ENCODE data around the gene MAP1B.

The MAP1B gene

GRCh38 chr5:72108202-72109061, 1.2 kb downstream of the MAP1B start:
- ATAC-seq (replicated peaks; ENCODE audit: extremely low read depth, poor library complexity, severe bottlenecking), result no peak
- DNase-seq (ENCODE audit: low spot score in 2 of 2), result no peak
- Mint-ChIP-seq H3K36me3 (ENCODE audit: insufficient read depth) (peaks cover 2% of the 10 kb centered on the region), H3K27ac (ENCODE audit: low read depth) (no peak overlapping the region), H3K4me1 (peaks cover 10% of the 10 kb centered on the region), H3K9me3 (no peaks in the 10 kb centered on the region), H3K27me3 (peaks cover 65% of the 10 kb centered on the region), H3K4me3 (peak overlapping the region; percentile 62)

GRCh38 chr5:72109062-72109411, 1.8 kb downstream of the MAP1B start:
- peaks cover 10% of the 10 kb centered on the region for H3K4me1 Mint-ChIP-seq
- ATAC-seq (replicated peaks; ENCODE audit: extremely low read depth, poor library complexity, severe bottlenecking), result no peak
- H3K36me3 Mint-ChIP-seq (ENCODE audit: insufficient read depth), result peaks cover 2% of the 10 kb centered on the region
- DNase-seq (ENCODE audit: low spot score in 2 of 2), result no peak
- no peak overlapping the region for H3K27ac Mint-ChIP-seq (ENCODE audit: low read depth)
- peaks cover 70% of the 10 kb centered on the region for H3K27me3 Mint-ChIP-seq
- H3K4me3 Mint-ChIP-seq, result peak overlapping the region; percentile 62
- no peaks in the 10 kb centered on the region for H3K9me3 Mint-ChIP-seq

GRCh38 chr5:72109625-72110024, 2.4 kb downstream of the MAP1B start:
- H3K27ac Mint-ChIP-seq (ENCODE audit: low read depth), result no peak overlapping the region
- H3K4me3 Mint-ChIP-seq, result no peak overlapping the region
- no peaks in the 10 kb centered on the region for H3K9me3 Mint-ChIP-seq
- ATAC-seq (replicated peaks; ENCODE audit: extremely low read depth, poor library complexity, severe bottlenecking) (no peak), DNase-seq (ENCODE audit: low spot score in 2 of 2) (no peak)
- peaks cover 10% of the 10 kb centered on the region for H3K4me1 Mint-ChIP-seq
- peaks cover 76% of the 10 kb centered on the region for H3K27me3 Mint-ChIP-seq
- H3K36me3 Mint-ChIP-seq (ENCODE audit: insufficient read depth), result peaks cover 2% of the 10 kb centered on the region

- ATAC-seq (replicated peaks; ENCODE audit: extremely low read depth, poor library complexity, severe bottlenecking) (no peak), DNase-seq (ENCODE audit: low spot score in 2 of 2) (no peak)
- Mint-ChIP-seq H3K36me3 (ENCODE audit: insufficient read depth) (peaks cover 2% of the 10 kb centered on the region), H3K9me3 (no peaks in the 10 kb centered on the region), H3K27ac (ENCODE audit: low read depth) (no peak overlapping the region), H3K4me1 (peaks cover 10% of the 10 kb centered on the region), H3K27me3 (peaks cover 78% of the 10 kb centered on the region), H3K4me3 (no peak overlapping the region)
Measured at GRCh38 chr5:72110394-72111013, 3.2 kb downstream of the MAP1B start.

- Mint-ChIP-seq H3K9me3 (no peaks in the 10 kb centered on the region), H3K27ac (ENCODE audit: low read depth) (no peak overlapping the region), H3K4me1 (peaks cover 5% of the 10 kb centered on the region), H3K4me3 (no peak overlapping the region), H3K36me3 (ENCODE audit: insufficient read depth) (peaks cover 4% of the 10 kb centered on the region), H3K27me3 (peaks cover 80% of the 10 kb centered on the region)
- no peak for ATAC-seq (replicated peaks; ENCODE audit: extremely low read depth, poor library complexity, severe bottlenecking)
- DNase-seq (ENCODE audit: low spot score in 2 of 2), result no peak
Measured at GRCh38 chr5:72112389-72112788, 5.1 kb downstream of the MAP1B start.

- ATAC-seq (replicated peaks; ENCODE audit: extremely low read depth, poor library complexity, severe bottlenecking), result no peak
- no peak overlapping the region for H3K27ac Mint-ChIP-seq (ENCODE audit: low read depth)
Measured at GRCh38 chr5:72114629-72115028, 7.4 kb downstream of the MAP1B start.

GRCh38 chr5:72115296-72115695, 8.0 kb downstream of the MAP1B start:
- ATAC-seq (replicated peaks; ENCODE audit: extremely low read depth, poor library complexity, severe bottlenecking), result no peak
- Mint-ChIP-seq H3K4me1 (no peaks in the 10 kb centered on the region), H3K27ac (ENCODE audit: low read depth) (no peak overlapping the region)

More at GRCh38 chr5:72114629-72115028, 7.4 kb downstream of the MAP1B start:
- peaks cover 2% of the 10 kb centered on the region for H3K36me3 Mint-ChIP-seq (ENCODE audit: insufficient read depth)
- no peak overlapping the region for H3K4me3 Mint-ChIP-seq
- no peaks in the 10 kb centered on the region for H3K9me3 Mint-ChIP-seq
- peaks cover 78% of the 10 kb centered on the region for H3K27me3 Mint-ChIP-seq
- DNase-seq (ENCODE audit: low spot score in 2 of 2), result no peak
- H3K4me1 Mint-ChIP-seq, result no peaks in the 10 kb centered on the region

GRCh38 chr5:72117307-72117706, 10.0 kb downstream of the MAP1B start:
- H3K27ac Mint-ChIP-seq (ENCODE audit: low read depth), result no peak overlapping the region
- H3K36me3 Mint-ChIP-seq (ENCODE audit: insufficient read depth), result peaks cover 2% of the 10 kb centered on the region
- ATAC-seq (replicated peaks; ENCODE audit: extremely low read depth, poor library complexity, severe bottlenecking), result no peak
- DNase-seq (ENCODE audit: low spot score in 2 of 2), result no peak
- no peaks in the 10 kb centered on the region for H3K9me3 Mint-ChIP-seq
- no peak overlapping the region for H3K4me3 Mint-ChIP-seq
- H3K4me1 Mint-ChIP-seq, result no peaks in the 10 kb centered on the region
- H3K27me3 Mint-ChIP-seq, result peaks cover 73% of the 10 kb centered on the region

More at GRCh38 chr5:72115296-72115695, 8.0 kb downstream of the MAP1B start:
- Mint-ChIP-seq H3K36me3 (ENCODE audit: insufficient read depth) (peaks cover 2% of the 10 kb centered on the region), H3K4me3 (no peak overlapping the region), H3K9me3 (no peaks in the 10 kb centered on the region), H3K27me3 (peaks cover 71% of the 10 kb centered on the region)
- no peak for DNase-seq (ENCODE audit: low spot score in 2 of 2)

- no peaks in the 10 kb centered on the region for H3K9me3 Mint-ChIP-seq
- H3K27ac Mint-ChIP-seq (ENCODE audit: low read depth), result no peak overlapping the region
- DNase-seq (ENCODE audit: low spot score in 2 of 2) (no peak), ATAC-seq (replicated peaks; ENCODE audit: extremely low read depth, poor library complexity, severe bottlenecking) (no peak)
- no peaks in the 10 kb centered on the region for H3K36me3 Mint-ChIP-seq (ENCODE audit: insufficient read depth)
- no peak overlapping the region for H3K4me3 Mint-ChIP-seq
- H3K4me1 Mint-ChIP-seq, result no peaks in the 10 kb centered on the region
- H3K27me3 Mint-ChIP-seq, result peaks cover 73% of the 10 kb centered on the region
Measured at GRCh38 chr5:72121052-72121779, 13.9 kb downstream of the MAP1B start.

- DNase-seq (ENCODE audit: low spot score in 2 of 2) (no peak), ATAC-seq (replicated peaks; ENCODE audit: extremely low read depth, poor library complexity, severe bottlenecking) (no peak)
- no peaks in the 10 kb centered on the region for H3K36me3 Mint-ChIP-seq (ENCODE audit: insufficient read depth)
- H3K4me1 Mint-ChIP-seq, result no peaks in the 10 kb centered on the region
- no peak overlapping the region for H3K4me3 Mint-ChIP-seq
- no peak overlapping the region for H3K27ac Mint-ChIP-seq (ENCODE audit: low read depth)
- peaks cover 73% of the 10 kb centered on the region for H3K27me3 Mint-ChIP-seq
- H3K9me3 Mint-ChIP-seq, result no peaks in the 10 kb centered on the region
Measured at GRCh38 chr5:72121780-72122445, 14.6 kb downstream of the MAP1B start.

- no peak overlapping the region for H3K27ac Mint-ChIP-seq (ENCODE audit: low read depth)
- no peak overlapping the region for H3K4me3 Mint-ChIP-seq
- no peak for ATAC-seq (replicated peaks; ENCODE audit: extremely low read depth, poor library complexity, severe bottlenecking)
- no peaks in the 10 kb centered on the region for H3K36me3 Mint-ChIP-seq (ENCODE audit: insufficient read depth)
- no peaks in the 10 kb centered on the region for H3K4me1 Mint-ChIP-seq
- no peak for DNase-seq (ENCODE audit: low spot score in 2 of 2)
- H3K9me3 Mint-ChIP-seq, result no peaks in the 10 kb centered on the region
- H3K27me3 Mint-ChIP-seq, result peaks cover 71% of the 10 kb centered on the region
Measured at GRCh38 chr5:72122602-72123001, 15.3 kb downstream of the MAP1B start.

GRCh38 chr5:72123764-72124376, 16.6 kb downstream of the MAP1B start:
- H3K27ac Mint-ChIP-seq (ENCODE audit: low read depth), result no peak overlapping the region
- ATAC-seq (replicated peaks; ENCODE audit: extremely low read depth, poor library complexity, severe bottlenecking), result no peak
- H3K36me3 Mint-ChIP-seq (ENCODE audit: insufficient read depth), result no peaks in the 10 kb centered on the region
- no peak overlapping the region for H3K4me3 Mint-ChIP-seq
- H3K27me3 Mint-ChIP-seq, result peaks cover 71% of the 10 kb centered on the region
- H3K4me1 Mint-ChIP-seq, result no peaks in the 10 kb centered on the region
- no peak for DNase-seq (ENCODE audit: low spot score in 2 of 2)
- H3K9me3 Mint-ChIP-seq, result no peaks in the 10 kb centered on the region

Measured in central memory CD8-positive, alpha-beta T cell (primary cell).